Myocyte (in vitro differentiated cells): Measurements from ENCODE around the gene E2F4. TPM values are rescaled to one million over a fixed set of nuclear protein-coding genes. Genes with fewer than 3 reads are reported as not detected.

Experiments
- DNase-seq: peaks from one replicate; pipeline ENCODE4 v3.0.0-alpha.2; 2012; ENCODE audit warnings: low read depth
- total RNA-seq: library from RNA; depleted of rRNA; stranded (reverse); fragments of >200 nt; gene quantifications from 2 replicates; pipeline ENCODE4 v1.2.3, GENCODE V29; 2014

The E2F4 gene
- total RNA-seq, 1 donor from 2014 or later, result 75.8 TPM

DNA sequence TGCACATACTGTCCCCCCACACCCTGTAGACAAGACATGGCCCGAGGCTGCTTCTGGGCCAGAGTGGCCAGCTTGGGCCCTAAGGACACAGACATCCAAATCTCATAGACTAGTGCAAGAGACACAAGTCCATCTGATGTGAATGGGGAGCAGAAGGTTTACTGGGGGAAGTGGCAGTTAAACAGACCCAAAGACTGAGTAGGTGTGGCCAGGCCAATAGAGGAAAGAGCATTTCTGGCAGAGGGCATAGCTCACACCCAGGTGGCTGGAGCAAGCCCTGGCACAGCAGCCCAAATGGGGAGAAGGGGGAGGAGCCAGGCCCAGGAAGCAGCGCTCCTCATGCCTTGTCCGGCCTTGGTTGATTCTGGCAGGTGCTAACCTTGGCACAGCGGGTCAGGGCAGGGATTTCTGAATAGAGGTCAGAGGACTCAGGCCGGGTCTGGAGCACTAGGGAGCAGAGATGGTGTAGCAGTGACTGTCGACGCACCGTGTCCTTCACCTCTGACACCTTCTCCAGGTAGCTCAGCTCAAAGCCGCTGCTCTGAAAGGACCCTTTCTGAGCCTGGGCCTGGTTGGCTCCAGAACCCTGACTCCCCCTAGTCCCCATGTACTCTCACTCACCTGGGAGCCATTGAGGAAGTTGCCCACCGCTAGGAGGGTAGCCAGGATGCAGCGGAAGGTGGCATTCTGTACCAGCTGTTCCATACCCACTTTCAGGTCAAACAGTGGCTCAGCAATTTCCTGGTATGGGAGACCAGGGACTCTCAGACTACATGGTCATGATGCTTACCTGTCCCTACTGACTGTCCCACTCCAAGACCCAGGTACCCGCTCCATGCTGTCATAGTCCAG is 39.1 kb downstream of the E2F4 start:
- DNase-seq, result no peak

DNA sequence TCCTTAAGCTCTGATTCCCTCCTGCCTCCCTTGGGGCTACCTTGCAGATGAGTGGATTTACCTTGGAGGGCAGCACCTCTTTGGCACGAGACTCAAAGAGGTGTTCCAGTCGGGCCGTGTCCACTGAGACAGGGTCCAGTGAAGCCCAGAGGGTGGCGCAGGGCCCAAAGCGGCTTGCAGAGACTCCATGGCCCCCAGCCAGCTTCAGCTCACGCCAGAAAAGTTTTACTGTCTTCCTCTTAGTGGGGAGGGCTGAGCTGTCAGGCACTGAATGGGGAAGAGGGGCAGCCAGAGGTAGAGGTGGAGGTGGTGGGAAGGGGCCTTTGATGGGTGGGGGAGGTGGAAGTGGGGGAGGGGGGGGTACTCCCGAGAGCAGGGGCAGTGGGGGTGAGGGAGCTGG is 41.6 kb downstream of the E2F4 start:
- DNase-seq, result no peak

DNA sequence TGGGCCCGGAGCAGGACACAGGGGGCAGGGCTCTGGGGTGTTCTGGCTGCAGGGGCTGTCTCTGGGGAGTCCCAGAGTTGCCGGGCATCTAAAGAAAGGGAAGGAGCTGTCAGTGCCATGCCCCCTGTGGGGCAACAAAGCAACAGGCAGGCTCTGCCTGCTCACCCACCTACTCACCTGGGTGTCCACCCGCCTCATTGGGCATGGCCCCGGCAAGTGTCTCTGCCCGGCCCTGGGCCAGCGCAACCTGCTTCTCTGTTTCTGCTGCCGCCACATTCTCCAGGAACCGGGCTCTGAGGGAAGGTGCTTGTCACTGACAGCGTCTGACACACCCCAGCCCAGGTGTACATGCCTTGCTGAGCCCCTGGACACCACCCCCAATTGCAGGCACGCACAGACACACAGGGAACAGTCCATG is 42.2 kb downstream of the E2F4 start:
- DNase-seq, result no peak

DNA sequence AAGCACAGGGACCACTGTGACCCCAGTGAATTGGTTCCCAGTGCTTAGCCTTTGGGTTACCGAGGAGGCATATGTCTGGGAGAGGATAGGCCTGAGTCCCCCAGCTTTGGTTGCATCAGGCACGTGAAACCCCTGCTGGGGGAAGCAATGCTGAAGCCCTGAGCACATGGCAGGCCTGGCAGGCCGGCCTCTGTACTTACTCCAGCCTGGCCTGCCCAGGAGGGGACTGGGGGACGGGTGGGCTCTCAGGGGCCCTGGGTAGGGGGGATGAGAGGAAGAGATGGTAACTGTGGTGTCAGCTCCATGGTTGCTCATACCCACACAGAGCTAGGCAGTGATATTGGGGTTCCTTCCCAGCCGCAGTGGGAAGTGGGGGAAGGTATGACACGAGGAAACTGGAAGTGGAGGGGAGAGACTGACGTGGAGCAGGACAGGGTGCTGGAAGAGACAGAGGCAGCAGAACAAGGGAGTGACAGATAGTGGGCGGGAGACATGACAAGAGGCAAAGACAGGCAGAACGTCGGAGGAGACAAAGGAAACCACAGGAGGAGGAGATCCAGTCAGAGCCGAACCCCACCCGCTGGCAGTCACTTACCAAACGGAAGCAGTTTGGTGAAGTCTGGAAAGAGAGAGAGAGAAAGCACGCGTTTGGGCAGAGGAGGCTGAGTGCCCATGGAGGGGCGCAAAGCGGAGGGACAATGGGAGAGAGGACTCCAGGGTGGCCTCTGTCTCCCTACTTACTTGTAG is 44.0 kb downstream of the E2F4 start:
- DNase-seq, result no peak

DNA sequence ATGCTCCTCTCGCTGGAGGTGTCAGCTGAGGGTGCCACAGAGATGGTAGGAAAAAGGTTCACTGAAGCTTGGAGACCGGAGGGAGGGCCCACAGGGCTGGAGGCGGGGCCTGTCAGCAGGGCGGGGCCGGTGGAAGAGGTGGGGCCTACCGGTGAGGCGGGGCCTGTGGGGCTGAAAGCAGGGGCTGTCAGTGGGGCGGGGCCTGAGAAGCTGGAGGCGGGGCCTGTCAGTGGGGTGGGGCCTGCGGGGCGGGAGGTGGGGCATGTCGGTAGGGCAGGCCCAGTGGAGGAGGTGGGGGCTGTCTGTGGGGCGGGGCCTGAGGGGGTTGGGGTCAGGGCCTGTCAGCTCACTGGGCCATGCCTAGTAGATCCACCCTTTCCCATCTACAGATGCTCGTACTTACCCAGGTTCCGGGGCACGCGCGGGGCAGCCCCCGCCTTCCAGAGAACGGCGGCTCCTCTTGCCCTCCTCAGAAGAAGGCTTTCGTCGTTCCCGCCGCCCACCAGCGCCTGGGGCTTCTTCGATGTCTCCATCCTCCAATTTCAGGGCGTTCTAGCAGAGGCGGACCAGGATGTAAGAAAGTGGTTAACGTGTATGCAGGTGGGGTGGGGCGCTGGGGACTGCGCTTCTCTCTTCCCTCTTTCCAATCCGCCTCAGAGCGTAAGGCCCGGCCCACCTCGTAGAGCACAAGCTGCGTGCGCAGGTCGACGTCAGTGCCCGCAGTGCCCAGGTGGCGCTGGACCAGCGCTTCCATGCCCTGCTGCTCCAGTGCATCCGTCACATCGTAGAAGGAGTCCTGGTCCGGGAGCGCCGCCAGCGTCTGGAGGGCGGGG is 44.8 kb downstream of the E2F4 start:
- no peak for DNase-seq

DNA sequence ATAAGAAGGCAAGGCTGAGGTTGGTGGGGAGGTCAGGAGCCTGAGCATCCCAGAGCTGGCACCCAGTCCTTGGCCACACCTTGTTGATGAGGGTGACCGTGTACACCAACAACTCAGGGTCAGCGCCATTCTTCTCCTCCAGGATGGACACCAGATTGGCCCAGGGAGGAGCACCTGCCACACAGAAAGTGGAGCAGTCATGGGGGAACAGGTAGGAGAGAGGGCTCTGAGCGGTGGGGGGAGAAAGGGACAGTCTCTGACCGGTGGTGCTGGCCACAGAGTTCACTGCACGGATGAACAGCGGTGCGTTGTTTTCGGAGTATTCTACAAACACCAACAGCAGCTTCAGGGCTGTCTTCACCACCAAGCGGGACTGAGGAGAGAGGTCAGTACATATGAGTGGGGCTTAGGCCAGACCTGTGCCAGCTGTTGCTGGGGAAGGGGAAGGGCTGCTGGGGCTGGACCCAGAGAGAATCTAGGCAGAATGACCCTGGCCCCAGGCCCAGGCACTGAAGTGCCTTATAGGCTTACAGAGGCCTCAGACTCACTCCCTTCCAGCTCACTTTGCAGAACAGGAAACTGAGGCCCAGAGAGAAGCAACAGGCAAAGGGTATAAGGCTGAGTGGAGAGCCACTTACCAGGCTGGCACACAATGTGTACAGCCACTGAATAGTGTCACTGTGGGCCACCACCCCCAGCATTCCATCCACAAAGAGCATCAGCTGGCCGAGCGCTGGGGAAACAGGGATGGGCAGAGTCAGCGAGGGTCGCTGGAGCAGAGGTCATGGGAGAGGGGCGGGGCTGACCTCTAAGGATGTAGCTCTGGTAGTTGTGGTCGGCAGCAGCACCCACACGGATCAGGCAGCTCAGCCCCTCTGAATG is 45.7 kb downstream of the E2F4 start:
- no peak for DNase-seq

DNA sequence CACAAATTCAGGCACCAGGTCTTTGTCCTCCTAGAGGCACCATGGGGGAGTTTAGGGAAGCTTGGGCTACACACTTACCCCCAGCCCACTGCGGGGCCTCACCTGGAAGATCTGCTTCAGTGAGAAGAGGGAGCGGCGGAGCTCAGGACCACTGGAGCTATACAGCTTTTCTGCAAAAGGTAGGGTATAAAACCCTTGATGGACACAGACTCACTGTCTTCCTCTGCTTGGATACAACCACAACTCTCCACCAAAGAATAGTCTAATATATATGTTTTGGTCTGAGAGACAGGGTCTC is 46.3 kb downstream of the E2F4 start:
- no peak for DNase-seq

DNA sequence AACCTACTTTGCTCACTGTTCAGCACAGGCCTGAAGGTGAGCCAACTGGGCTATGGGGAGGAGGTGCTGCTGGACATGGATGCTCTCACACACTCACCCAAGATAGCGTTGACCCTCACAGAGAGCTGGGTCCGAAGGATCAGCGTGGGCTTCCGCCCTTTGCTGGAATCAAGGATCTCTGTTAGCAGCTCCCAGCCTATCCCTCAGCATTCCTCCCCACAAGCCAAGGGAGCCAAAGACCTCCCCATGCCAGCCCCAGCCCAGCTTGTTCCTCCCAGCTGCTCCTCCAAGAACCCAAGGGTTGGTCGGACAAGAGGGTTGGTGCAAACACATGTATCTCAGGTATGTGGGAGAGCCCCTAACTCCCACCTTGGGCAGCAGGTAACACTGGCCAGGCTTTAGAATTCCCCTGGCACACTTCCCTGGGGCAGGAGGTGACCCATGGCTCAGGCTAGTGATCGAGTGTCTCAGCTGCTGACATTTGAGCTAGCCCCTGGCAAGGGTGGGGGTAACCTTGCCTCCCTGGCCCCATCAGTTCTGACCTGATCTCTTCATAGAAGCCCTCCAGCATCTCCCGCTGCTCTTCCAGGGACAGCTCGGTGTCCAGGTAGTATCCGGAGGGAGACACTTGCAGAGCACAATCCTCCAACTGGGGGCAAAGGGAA is 47.0 kb downstream of the E2F4 start:
- DNase-seq, result no peak

DNA sequence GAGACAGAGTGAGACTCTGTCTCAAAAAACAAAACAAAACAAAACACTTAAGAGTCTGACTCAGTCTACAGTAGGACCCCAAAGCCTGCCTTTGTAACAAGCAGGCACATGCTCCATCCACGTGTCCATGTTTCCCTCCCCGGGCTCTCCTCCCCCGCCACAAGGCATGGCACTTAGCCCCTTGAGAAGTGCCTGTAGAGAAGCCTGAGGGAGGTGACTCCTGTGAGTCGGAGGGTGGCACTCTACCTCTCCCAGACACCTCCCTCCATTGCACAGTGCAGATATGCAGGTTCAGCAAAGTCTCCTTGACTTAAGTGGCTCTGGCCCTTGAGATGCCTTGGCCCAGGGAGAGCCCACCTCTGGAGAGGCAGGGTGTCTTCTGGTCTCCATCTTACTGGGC is 48.6 kb downstream of the E2F4 start:
- no peak for DNase-seq

DNA sequence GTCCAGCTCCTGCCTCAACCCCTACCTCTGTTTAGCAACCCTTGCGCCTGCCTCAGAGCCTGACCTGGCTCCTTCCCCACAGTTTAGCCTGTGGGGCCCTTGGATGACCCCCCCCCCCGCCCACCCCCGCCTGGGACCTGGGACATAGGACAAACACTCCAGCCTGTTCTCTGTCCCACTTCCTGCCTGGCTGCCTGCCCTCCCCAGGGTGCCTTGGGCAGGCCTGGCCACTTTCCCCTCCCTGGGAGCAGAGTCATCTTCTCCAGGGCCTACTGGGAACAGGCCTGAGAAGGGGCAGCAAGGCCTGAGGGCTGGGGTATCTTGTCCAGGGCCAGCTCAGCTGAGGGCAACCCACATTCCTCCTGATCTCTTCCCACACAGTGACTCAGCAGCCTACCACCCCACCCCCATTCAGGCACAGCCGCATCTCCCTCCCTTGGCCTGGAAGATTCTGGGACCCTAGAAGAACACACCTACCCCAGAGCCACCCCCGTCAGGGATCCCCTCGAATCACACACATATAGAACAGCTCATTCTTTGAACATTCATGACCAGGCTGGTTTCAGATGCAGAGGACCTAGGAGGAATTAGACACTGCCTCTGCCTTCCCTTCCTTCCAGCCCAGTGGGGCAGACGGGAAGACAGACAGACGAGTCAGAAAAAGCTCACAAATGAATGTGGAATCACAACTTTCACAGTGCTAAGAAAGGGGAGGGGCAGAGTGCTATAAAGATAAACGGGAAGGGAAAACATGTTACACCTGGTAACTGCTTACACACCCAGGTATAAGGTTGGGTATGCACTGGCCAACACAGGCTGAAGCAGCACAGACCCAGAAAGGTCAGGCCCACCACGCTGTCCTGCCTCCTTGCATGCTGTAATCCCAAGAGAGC is 49.3 kb downstream of the E2F4 start:
- peak; percentile 92 for DNase-seq

DNA sequence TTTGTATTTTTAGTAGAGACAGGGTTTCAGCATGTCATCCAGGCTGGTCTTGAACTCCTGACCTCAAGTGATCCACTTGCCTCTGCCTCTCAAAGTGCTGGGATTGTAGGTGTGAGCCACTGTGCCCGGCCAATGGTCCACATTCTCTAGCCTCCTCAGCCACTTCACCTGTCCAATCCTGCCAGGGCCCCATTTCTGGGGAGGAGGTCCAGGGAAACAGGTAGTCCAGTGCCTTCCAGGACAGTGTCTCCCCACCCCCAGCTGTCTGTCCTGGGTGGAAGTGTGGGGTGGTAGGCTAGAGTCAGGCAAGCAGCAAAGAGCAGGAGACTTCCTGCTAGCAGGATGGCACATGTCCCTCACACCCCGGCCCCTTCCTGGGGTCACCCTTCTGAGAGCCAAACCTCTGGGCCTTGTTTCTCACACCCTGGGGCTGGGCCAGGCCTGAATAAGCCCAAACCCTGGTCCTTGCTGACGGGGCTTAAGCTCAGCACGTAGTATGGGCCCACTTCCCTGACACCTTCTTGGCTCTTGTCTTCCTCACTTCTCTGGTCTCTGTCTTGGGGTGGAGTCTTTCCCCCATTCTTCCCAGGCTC is 50.3 kb downstream of the E2F4 start:
- DNase-seq, result no peak

DNA sequence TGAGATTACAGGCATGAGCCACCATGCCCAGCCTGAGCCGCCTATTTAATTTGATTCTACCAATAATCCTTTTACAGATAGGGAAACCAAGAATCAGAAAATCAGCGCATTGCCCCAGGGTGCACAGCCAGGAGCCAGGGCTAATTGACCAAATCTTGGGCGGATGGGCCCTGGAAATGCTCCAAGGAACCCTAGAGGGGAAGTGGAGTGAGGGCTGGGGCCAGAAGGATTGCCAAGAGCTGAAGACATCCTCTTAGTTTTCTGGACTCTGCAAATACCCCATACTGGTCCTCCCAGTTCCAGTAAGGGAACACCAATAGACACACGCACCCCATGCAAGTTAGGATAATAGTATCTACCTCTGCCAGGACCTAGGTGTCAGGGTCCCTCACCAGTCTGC is 51.5 kb downstream of the E2F4 start:
- DNase-seq, result no peak

DNA sequence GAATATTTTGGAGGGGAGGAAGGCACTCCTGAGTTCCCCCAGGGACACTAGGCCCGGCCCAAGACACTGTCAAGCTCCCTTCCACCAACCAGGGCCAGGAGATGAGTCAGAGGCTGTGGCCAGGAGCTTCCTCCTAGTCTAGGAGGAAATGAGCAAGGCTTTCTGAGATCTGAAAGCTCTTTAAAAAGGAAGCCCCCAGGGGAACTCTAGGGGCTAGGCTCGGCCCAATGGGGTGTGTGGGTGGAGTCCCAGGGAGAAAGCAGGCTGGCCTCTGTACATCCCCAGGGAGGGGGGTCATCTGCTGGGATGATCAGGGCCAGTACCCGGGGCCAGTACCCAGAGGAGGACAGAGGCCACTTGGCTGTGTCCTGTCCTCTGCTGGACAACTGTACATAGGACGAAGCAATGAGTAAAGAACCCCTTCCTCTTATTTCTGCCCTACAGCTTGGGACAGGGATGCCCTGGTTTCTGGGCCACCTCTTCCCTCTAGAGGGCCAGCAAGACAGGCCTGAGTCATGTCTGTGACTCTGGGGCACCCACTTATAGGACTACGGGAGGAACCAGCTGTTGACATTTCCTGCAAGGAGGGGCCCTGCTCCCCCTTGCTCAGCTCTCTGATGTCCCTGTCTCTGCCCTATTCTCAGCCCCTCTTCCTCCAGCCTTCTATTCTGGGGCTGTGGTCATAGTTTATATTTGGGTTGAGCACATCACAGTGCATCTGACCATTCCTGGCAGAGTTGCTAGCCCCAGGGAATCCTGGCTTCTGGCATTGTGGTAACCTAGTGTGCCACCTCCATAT is 52.6 kb downstream of the E2F4 start:
- DNase-seq, result peak; percentile 98

DNA sequence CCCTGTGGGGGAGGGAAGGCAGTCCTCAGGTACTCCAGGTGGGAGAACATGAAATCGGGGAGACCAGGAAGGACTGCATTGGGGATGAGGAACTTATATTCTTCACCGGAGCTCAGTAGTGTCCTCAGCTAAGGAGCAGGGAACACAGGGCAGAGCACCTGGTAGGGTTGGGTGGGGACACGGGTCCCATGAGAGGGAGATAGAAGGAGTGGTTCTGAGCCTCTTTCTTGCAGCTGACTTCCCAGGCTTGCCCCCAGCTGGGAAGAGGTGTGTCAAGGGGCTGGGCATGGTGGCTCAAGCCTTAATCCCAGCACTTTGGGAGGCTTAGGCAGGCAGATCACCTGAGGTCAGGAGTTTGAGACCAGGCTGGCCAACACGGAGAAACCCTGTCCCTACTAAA is 53.2 kb downstream of the E2F4 start:
- DNase-seq, result no peak

DNA sequence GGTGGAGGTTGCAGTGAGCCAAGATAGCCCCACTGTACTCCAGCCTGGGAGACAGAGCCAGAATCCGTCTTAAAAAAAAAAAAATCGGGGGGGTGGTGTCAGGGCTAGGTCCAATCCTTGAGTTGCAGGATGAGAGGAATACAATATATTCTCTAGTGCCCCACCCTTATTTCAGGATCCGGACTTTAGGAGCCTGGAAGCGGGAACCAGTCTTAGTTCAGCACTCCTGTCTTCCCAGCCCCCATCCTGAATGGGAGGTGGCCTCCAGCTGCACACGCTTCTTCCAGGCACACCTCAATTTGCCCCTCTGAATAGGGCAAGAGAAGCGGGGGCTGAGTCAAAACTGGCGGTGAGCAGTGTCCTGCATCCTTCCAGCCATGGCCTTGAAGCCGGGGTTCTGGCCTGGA is 53.7 kb downstream of the E2F4 start:
- no peak for DNase-seq

DNA sequence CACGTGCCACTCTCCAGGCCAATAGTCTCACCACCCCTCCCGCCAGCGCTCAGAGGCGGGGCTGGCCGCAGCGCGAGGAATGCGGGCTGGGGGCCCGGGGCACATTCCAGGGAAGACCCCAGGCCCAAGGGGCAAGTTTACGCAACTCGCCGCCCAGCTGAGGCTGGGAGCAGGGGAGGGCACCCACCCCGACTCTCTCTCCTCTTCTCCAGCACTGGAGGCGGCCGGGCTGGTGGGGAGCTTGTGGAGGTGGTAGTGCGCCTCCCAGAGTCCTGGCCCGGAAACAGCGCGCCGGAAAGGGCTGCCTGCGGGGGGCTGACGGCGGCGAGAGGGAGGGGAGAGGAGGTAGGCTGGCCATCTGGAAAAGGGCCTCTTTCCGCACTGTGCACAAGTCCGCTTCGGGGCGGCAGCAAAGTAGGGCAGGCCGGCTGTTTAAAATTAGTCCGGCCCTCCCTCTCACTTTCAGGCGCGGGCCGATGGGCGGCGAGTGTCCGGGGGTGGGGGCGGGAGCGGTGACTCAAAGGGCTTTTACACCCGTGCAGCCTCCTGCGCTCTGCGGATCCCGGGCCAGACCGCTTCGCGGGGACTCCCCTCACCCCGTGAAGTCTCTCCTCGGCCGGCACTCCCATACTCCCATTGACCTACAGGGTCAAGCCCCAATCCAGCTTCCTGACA is 54.3 kb downstream of the E2F4 start:
- peak; percentile 87 for DNase-seq

DNA sequence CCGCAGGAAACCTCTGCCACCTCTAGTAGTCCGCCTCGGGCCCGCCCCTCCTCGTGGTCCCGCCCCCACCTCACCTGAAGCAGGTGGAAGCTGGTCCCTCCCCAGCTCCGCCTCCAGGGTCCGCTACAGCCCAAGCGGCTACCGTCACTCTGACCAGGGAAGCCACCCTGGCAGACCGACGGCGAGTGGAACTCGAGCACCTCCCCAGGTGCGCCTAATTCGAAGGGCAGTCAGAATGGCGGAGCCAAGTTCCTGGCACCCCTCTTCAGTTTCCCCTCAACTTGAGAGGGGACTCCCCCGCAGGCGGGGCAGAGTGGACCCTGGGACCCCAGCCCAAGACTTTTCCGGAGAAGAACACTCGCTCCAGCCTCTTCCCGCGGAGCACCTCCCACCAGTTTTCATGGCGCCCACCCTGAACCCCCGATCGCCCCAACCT is 54.8 kb downstream of the E2F4 start:
- DNase-seq, result no peak
